BLaER1 (cell line): ENCODE measurements around the gene EVI5.

Source experiments
- H3K27ac ChIP-seq: shearing (Covaris generic); formaldehyde crosslinking; 2 replicates; pipeline ENCODE4 v1.8.1; 2022
- H3K27me3 ChIP-seq: shearing (Covaris generic); formaldehyde crosslinking; 2 replicates; pipeline ENCODE4 v1.8.1; 2022
- H3K36me3 ChIP-seq: shearing (Covaris generic); formaldehyde crosslinking; 2 replicates; pipeline ENCODE4 v1.8.1; 2022
- H3K4me1 ChIP-seq: shearing (Covaris generic); formaldehyde crosslinking; 2 replicates; pipeline ENCODE4 v1.8.1; 2022
- H3K4me2 ChIP-seq: shearing (Covaris generic); formaldehyde crosslinking; 2 replicates; pipeline ENCODE4 v1.8.1; 2022
- H3K4me3 ChIP-seq: shearing (Covaris generic); formaldehyde crosslinking; 2 replicates; pipeline ENCODE4 v1.8.1; 2022
- H3K9ac ChIP-seq: shearing (Covaris generic); formaldehyde crosslinking; 2 replicates; pipeline ENCODE4 v1.8.1; 2022
- H3K9me3 ChIP-seq: shearing (Covaris generic); formaldehyde crosslinking; 2 replicates; pipeline ENCODE4 v1.8.1; 2022
- H4K20me1 ChIP-seq: shearing (Covaris generic); formaldehyde crosslinking; 2 replicates; pipeline ENCODE4 v1.8.1; 2022
- Cebpa-rat ChIP-seq: shearing (Covaris generic); IDR thresholded peaks from 2 replicates; pipeline ENCODE4 v1.8.1; 2022

Gene EVI5

DNA sequence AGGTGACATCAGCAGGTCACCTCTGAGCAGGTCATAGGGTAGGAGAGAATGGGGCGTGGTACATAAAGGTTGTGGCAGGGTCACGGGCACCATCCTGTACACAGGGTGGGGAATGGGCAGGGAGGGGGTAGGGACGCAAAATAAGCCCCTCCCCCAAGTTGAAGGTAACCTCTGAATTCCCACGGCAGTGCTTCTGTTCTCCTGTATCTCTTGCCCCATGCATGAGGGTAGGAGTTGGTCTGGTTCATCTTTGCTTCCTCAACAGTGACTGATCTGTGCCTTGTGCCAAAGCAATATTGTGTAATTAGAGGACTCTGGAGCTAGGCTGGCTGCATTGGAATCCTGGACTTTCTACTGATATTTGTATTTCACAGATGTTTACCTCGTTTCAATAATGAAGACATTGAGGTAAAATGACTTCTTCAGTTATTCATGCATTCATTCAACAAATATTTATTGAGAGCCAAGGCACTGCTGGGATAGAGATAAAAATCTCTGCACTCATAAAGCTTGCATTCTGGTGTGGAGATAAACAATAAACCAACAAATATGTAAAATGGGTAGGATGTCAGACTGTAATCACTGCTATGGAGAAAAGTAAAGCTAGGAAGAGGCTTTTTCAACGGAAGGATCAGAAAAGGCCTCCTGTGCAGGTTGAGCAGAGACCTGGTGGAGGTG lies 279.8 kb downstream of the EVI5 start:
- Histone ChIP-seq H3K27me3 (no peaks in the 10 kb centered on the region), H3K36me3 (no peaks in the 10 kb centered on the region), H3K4me3 (no peak overlapping the region), H3K27ac (peak overlapping the region; percentile 75), H3K4me2 (peak overlapping the region; percentile 86), H4K20me1 (no peaks in the 10 kb centered on the region), H3K9ac (peak overlapping the region; percentile 49), H3K4me1 (peaks cover 41% of the 10 kb centered on the region), H3K9me3 (no peaks in the 10 kb centered on the region)
- no peak for TF ChIP-seq Cebpa-rat

- H3K27me3 ChIP-seq = no peaks in the 10 kb centered on the region
- peak overlapping the region; percentile 49 for H3K9ac ChIP-seq
- H3K4me2 ChIP-seq = peak overlapping the region; percentile 86
- peak overlapping the region; percentile 75 for H3K27ac ChIP-seq
- H3K4me3 ChIP-seq = no peak overlapping the region
- TF ChIP-seq Cebpa-rat = no peak
- H3K4me1 ChIP-seq = peaks cover 39% of the 10 kb centered on the region
- H4K20me1 ChIP-seq = no peaks in the 10 kb centered on the region
- H3K36me3 ChIP-seq = no peaks in the 10 kb centered on the region
- no peaks in the 10 kb centered on the region for H3K9me3 ChIP-seq
These were observed 280.5 kb downstream of the EVI5 start for GRCh38 chr1:92504291-92505014.

GRCh38 chr1:92503926-92504285 lies 281.0 kb downstream of the EVI5 start:
- Histone ChIP-seq H3K4me2 (peak overlapping the region; percentile 86), H3K9me3 (no peaks in the 10 kb centered on the region), H3K36me3 (no peaks in the 10 kb centered on the region), H4K20me1 (no peaks in the 10 kb centered on the region), H3K4me1 (peaks cover 37% of the 10 kb centered on the region), H3K4me3 (no peak overlapping the region), H3K27me3 (no peaks in the 10 kb centered on the region), H3K27ac (peak overlapping the region; percentile 75), H3K9ac (peak overlapping the region; percentile 49)
- no peak for TF ChIP-seq Cebpa-rat

- peak; percentile 60; the same call in 1 of the 2 replicates for TF ChIP-seq Cebpa-rat
These were observed 281.6 kb downstream of the EVI5 start for GRCh38 chr1:92503043-92503925.

DNA sequence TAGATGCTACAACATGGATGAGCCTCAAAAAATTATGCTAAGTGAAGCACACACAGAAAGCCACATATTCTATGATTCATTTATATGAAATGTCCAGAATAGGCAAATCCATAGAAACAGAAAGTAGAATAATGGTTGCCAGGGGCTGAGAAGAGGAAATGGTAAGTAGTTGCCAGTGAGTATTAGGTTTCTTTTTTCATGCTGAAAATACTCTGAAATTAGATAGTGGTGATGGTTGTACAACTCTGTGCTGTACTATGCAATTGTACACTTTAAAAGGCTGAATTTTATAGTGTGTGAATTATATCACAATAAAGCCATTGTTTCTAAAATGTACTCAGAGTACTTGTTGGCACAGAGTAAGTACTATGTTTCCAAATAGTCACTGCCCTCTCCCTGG lies 282.7 kb downstream of the EVI5 start:
- Histone ChIP-seq H3K4me1 (peaks cover 37% of the 10 kb centered on the region), H3K4me2 (no peak overlapping the region), H3K9me3 (no peaks in the 10 kb centered on the region), H3K27me3 (no peaks in the 10 kb centered on the region), H4K20me1 (no peaks in the 10 kb centered on the region), H3K4me3 (no peak overlapping the region), H3K9ac (no peak overlapping the region), H3K36me3 (no peaks in the 10 kb centered on the region), H3K27ac (no peak overlapping the region)
- TF ChIP-seq Cebpa-rat = no peak

More at GRCh38 chr1:92503043-92503925, 281.6 kb downstream of the EVI5 start:
- Histone ChIP-seq H3K27ac (peak overlapping the region; percentile 75), H3K9ac (peak overlapping the region; percentile 49), H3K27me3 (no peaks in the 10 kb centered on the region), H3K4me3 (no peak overlapping the region), H3K4me2 (peak overlapping the region; percentile 86), H3K4me1 (peaks cover 37% of the 10 kb centered on the region), H3K9me3 (no peaks in the 10 kb centered on the region), H3K36me3 (no peaks in the 10 kb centered on the region), H4K20me1 (no peaks in the 10 kb centered on the region)

DNA sequence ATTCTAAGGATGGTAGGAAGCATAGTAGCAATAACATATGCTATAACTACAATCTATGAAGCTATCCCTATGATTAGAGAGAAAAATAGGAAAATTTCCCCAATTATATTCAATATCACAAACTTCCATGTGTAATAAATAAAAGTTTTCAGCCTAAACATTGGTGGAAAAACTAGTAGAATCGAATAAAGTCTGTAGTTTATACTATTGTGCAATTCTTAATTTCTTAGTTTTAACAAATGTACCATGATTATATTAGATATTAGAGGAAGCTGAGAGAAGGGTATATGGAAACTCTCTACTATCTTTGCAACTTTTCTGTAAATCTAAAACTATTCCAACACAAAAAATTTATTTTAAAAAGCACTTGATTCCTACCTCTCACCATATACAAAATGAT lies 284.4 kb downstream of the EVI5 start:
- H3K4me2 ChIP-seq = no peak overlapping the region
- no peak for TF ChIP-seq Cebpa-rat
- H3K4me1 ChIP-seq = peaks cover 35% of the 10 kb centered on the region

GRCh38 chr1:92495392-92496063 lies 289.4 kb downstream of the EVI5 start:
- Histone ChIP-seq H3K36me3 (no peaks in the 10 kb centered on the region), H3K9ac (no peak overlapping the region), H3K4me1 (peaks cover 6% of the 10 kb centered on the region), H4K20me1 (no peaks in the 10 kb centered on the region), H3K9me3 (no peaks in the 10 kb centered on the region), H3K27ac (no peak overlapping the region), H3K27me3 (no peaks in the 10 kb centered on the region), H3K4me2 (peak overlapping the region; percentile 31; the same call in 1 of the 2 replicates), H3K4me3 (no peak overlapping the region)
- TF ChIP-seq Cebpa-rat = no peak

More for the DNA sequence above, 284.4 kb downstream of the EVI5 start:
- H3K27me3 ChIP-seq = no peaks in the 10 kb centered on the region
- H3K9ac ChIP-seq = no peak overlapping the region
- no peaks in the 10 kb centered on the region for H3K36me3 ChIP-seq
- H4K20me1 ChIP-seq = no peaks in the 10 kb centered on the region
- no peak overlapping the region for H3K4me3 ChIP-seq
- no peak overlapping the region for H3K27ac ChIP-seq
- H3K9me3 ChIP-seq = no peaks in the 10 kb centered on the region

GRCh38 chr1:92494485-92495141 lies 290.3 kb downstream of the EVI5 start:
- Histone ChIP-seq H3K4me3 (no peak overlapping the region), H3K4me1 (peaks cover 6% of the 10 kb centered on the region), H4K20me1 (no peaks in the 10 kb centered on the region), H3K27me3 (no peaks in the 10 kb centered on the region), H3K9me3 (no peaks in the 10 kb centered on the region), H3K27ac (no peak overlapping the region), H3K4me2 (peak overlapping the region; percentile 31; the same call in 1 of the 2 replicates), H3K36me3 (no peaks in the 10 kb centered on the region), H3K9ac (no peak overlapping the region)
- TF ChIP-seq Cebpa-rat = no peak

- no peaks in the 10 kb centered on the region for H4K20me1 ChIP-seq
- no peak for TF ChIP-seq Cebpa-rat
- H3K4me2 ChIP-seq = no peak overlapping the region
- no peaks in the 10 kb centered on the region for H3K9me3 ChIP-seq
- no peaks in the 10 kb centered on the region for H3K27me3 ChIP-seq
- no peak overlapping the region for H3K9ac ChIP-seq
- no peak overlapping the region for H3K4me3 ChIP-seq
- no peaks in the 10 kb centered on the region for H3K36me3 ChIP-seq
- H3K27ac ChIP-seq = no peak overlapping the region
- peaks cover 6% of the 10 kb centered on the region for H3K4me1 ChIP-seq
These were observed 291.8 kb downstream of the EVI5 start for GRCh38 chr1:92493139-92493538.
